ENCODE data around the gene KRTAP3-2. TPM values are rescaled to one million over a fixed set of nuclear protein-coding genes. Genes with fewer than 3 reads are reported as not detected.

The KRTAP3-2 gene
- total RNA-seq, 2 donors from 2014 or later, result not detected

DNA sequence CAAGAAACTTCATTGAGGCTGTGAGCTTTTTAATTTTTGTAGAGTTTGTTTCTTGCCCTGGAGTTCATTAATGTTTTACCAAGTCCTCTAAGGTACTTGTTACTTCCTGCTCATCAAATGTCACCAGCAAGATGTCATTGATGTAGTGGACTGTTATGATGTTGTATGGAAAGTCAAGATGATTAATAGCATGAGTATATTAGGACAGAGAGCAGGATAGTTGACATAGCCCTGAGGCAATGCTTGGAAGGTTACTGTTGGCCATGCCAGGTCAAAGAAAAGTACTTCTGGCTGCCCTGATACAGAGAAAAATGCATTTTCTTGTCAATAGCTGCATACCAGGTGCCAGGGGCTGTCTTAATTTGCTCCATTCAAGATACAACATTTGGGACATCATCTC, 20.6 kb upstream of the KRTAP3-2 start:
- no peak overlapping the region for H3K27ac Mint-ChIP-seq
- DNase-seq, result no peak

DNA sequence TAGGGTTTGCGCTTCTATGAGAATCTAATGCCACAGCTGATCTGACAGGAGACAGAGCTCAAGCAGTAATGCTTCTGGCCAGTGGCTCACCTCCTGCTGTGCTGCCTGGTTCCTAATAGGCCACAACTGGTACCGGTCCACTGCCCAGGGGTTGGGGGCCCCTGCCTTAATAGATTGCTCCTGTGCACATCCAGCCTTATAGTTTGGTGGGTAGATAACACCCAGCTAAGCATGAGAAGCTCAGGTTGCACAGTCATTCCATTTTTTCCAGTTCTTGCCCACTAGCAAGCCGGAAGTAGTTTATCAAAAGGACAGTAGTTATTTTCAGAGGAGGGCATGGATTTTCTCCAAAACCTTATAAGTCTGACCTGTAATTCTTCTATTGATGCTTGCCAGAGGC, 19.7 kb upstream of the KRTAP3-2 start:
- TF ChIP-seq, protein P1, sequence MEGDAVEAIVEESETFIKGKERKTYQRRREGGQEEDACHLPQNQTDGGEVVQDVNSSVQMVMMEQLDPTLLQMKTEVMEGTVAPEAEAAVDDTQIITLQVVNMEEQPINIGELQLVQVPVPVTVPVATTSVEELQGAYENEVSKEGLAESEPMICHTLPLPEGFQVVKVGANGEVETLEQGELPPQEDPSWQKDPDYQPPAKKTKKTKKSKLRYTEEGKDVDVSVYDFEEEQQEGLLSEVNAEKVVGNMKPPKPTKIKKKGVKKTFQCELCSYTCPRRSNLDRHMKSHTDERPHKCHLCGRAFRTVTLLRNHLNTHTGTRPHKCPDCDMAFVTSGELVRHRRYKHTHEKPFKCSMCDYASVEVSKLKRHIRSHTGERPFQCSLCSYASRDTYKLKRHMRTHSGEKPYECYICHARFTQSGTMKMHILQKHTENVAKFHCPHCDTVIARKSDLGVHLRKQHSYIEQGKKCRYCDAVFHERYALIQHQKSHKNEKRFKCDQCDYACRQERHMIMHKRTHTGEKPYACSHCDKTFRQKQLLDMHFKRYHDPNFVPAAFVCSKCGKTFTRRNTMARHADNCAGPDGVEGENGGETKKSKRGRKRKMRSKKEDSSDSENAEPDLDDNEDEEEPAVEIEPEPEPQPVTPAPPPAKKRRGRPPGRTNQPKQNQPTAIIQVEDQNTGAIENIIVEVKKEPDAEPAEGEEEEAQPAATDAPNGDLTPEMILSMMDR (conservative IDR thresholded peaks at IDR 0.05), result no peak

More for the DNA sequence above, 20.6 kb upstream of the KRTAP3-2 start:
- no peaks in the 10 kb centered on the region for H3K36me3 Mint-ChIP-seq (ENCODE audit: low read depth)
- no peaks in the 10 kb centered on the region for H3K4me1 ChIP-seq (ENCODE audit: control insufficient read depth, insufficient read depth, low read length)
- no peak overlapping the region for H3K4me3 ChIP-seq (ENCODE audit: low read length)
- H3K27ac ChIP-seq (ENCODE audit: low read depth, low read length), result no peak overlapping the region
- no peaks in the 10 kb centered on the region for H3K9me3 Mint-ChIP-seq
- TF ChIP-seq, protein P1 (conservative IDR thresholded peaks at IDR 0.05), result no peak
- no peaks in the 10 kb centered on the region for H3K36me3 ChIP-seq (ENCODE audit: control insufficient read depth, insufficient read depth, low read length)
- H3K4me3 Mint-ChIP-seq, result no peak overlapping the region
- H3K9ac ChIP-seq (ENCODE audit: extremely low read depth, low read length, poor library complexity, severe bottlenecking), result no peak overlapping the region
- peaks cover 3% of the 10 kb centered on the region for H3K4me1 Mint-ChIP-seq
- H3K27me3 Mint-ChIP-seq (ENCODE audit: insufficient read depth), result peaks cover 2% of the 10 kb centered on the region
- no peaks in the 10 kb centered on the region for H3K9me3 ChIP-seq (ENCODE audit: control insufficient read depth, low read length)
- H3K27me3 ChIP-seq (ENCODE audit: control insufficient read depth, insufficient read depth, low read length, poor library complexity, severe bottlenecking), result no peaks in the 10 kb centered on the region

DNA sequence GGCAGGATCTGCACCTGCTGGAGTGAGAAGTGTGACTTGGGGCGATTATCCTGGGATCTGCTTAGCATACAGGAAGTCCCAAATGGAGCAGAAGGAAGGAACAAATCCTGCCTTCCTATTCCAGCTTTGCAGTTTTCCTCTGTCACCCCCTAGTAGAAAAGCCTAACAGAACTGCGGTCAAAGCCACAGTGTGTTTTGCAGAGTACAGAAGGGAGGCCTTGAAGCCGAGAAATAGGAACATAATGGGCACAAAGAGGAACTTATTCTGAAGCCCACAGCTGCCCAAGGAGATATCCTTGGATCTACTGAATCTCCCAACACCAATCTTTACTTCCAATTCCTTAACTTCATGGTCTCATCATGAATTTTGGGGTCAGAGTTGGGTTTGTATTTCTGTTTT, 18.8 kb upstream of the KRTAP3-2 start:
- Mint-ChIP-seq H3K27ac (no peak overlapping the region), H3K36me3 (ENCODE audit: low read depth) (no peaks in the 10 kb centered on the region), H3K4me1 (peaks cover 3% of the 10 kb centered on the region), H3K9me3 (no peaks in the 10 kb centered on the region), H3K4me3 (no peak overlapping the region), H3K27me3 (ENCODE audit: insufficient read depth) (no peaks in the 10 kb centered on the region)
- TF ChIP-seq, protein P1 (conservative IDR thresholded peaks at IDR 0.05), result no peak
- DNase-seq, result no peak
- H3K9me3 ChIP-seq (ENCODE audit: control insufficient read depth, low read length), result no peaks in the 10 kb centered on the region
- no peak overlapping the region for H3K4me3 ChIP-seq (ENCODE audit: low read length)
- H3K36me3 ChIP-seq (ENCODE audit: control insufficient read depth, insufficient read depth, low read length), result no peaks in the 10 kb centered on the region
- H3K27me3 ChIP-seq (ENCODE audit: control insufficient read depth, insufficient read depth, low read length, poor library complexity, severe bottlenecking), result no peaks in the 10 kb centered on the region
- WGBS, 2 experiments (ENCODE audit: insufficient coverage in 1 of 2, insufficient read length in 1 of 2), result 85 to 100% methylated on average over 1 to 3 of the region's 3 CpGs
- no peak overlapping the region for H3K27ac ChIP-seq (ENCODE audit: low read depth, low read length)
- no peaks in the 10 kb centered on the region for H3K4me1 ChIP-seq (ENCODE audit: control insufficient read depth, insufficient read depth, low read length)
- no peak overlapping the region for H3K9ac ChIP-seq (ENCODE audit: extremely low read depth, low read length, poor library complexity, severe bottlenecking)

More for the DNA sequence above, 19.7 kb upstream of the KRTAP3-2 start:
- Mint-ChIP-seq H3K4me3 (no peak overlapping the region), H3K36me3 (ENCODE audit: low read depth) (no peaks in the 10 kb centered on the region), H3K4me1 (peaks cover 3% of the 10 kb centered on the region), H3K9me3 (no peaks in the 10 kb centered on the region), H3K27me3 (ENCODE audit: insufficient read depth) (no peaks in the 10 kb centered on the region), H3K27ac (no peak overlapping the region)
- Histone ChIP-seq H3K27me3 (ENCODE audit: control insufficient read depth, insufficient read depth, low read length, poor library complexity, severe bottlenecking) (no peaks in the 10 kb centered on the region), H3K4me3 (ENCODE audit: low read length) (no peak overlapping the region), H3K9me3 (ENCODE audit: control insufficient read depth, low read length) (no peaks in the 10 kb centered on the region), H3K36me3 (ENCODE audit: control insufficient read depth, insufficient read depth, low read length) (no peaks in the 10 kb centered on the region), H3K27ac (ENCODE audit: low read depth, low read length) (no peak overlapping the region), H3K9ac (ENCODE audit: extremely low read depth, low read length, poor library complexity, severe bottlenecking) (no peak overlapping the region), H3K4me1 (ENCODE audit: control insufficient read depth, insufficient read depth, low read length) (no peaks in the 10 kb centered on the region)
- 92 to 100% methylated on average over 2 to 3 of the region's 3 CpGs for WGBS, 2 experiments (ENCODE audit: insufficient coverage in 1 of 2, insufficient read length in 1 of 2)
- DNase-seq, result no peak

Measured in endodermal cell (in vitro differentiated cells).